ENCODE data around the gene ITPKB.

DNA sequence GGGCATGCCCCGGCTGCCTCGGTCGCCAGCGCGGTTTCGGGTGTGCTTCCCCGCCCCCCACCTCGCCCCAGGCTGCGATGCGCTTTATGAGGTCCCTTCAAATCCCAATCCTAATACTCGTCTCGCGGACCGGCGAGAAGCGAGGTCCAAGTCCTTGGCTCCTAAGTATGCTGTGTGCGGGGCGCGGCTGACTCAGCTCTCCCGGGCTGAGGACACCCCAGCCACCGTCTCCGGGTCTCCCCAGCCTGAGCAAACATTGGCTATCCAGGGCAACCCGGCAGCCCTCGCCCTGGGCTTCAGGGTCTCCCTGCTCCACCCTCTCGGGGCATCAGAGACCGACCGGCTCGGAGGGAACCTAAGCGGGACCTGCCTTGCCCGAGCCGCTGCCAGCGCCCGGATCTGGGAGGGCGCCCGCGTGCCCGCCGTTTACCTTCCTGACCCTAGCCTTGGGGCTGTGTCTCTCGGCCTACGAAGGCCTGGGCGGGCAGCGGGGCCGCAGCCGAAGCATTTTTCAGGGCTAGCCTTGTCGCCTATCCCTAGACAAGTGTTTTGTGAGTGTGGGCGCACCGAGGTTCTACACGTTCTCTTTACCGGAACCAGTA, 1.2 kb downstream of the ITPKB start:
- TF ChIP-seq, protein P1, sequence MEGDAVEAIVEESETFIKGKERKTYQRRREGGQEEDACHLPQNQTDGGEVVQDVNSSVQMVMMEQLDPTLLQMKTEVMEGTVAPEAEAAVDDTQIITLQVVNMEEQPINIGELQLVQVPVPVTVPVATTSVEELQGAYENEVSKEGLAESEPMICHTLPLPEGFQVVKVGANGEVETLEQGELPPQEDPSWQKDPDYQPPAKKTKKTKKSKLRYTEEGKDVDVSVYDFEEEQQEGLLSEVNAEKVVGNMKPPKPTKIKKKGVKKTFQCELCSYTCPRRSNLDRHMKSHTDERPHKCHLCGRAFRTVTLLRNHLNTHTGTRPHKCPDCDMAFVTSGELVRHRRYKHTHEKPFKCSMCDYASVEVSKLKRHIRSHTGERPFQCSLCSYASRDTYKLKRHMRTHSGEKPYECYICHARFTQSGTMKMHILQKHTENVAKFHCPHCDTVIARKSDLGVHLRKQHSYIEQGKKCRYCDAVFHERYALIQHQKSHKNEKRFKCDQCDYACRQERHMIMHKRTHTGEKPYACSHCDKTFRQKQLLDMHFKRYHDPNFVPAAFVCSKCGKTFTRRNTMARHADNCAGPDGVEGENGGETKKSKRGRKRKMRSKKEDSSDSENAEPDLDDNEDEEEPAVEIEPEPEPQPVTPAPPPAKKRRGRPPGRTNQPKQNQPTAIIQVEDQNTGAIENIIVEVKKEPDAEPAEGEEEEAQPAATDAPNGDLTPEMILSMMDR (IDR thresholded peaks at IDR 0.05): no peak
- TF ChIP-seq EZH2 (IDR thresholded peaks at IDR 0.05) (no peak), EZH2phosphoT487 (IDR thresholded peaks at IDR 0.05) (peak; percentile 20)
